Occipital lobe (tissue), 2 donors: ENCODE results near the gene CDKN1A. TPM values are rescaled to one million over a fixed set of nuclear protein-coding genes. Genes with fewer than 3 reads are reported as not detected.

Experiments used
- DNase-seq: peaks from one replicate; lab custom pipeline; 2025; lab: John Stamatoyannopoulos, UW
- total RNA-seq: library from RNA; depleted of rRNA; stranded (reverse); fragments of >200 nt; gene quantifications from one replicate; pipeline ENCODE4 v1.2.3, GENCODE V29; 2014

Gene CDKN1A
- total RNA-seq, 1 donor from 2014 or later: 2.0 TPM

- no peak for DNase-seq
Observed at GRCh38 chr6:36677059-36677749, 1.3 kb upstream of the CDKN1A start.

- no peak for DNase-seq
Observed at GRCh38 chr6:36677753-36678487, 594 bp upstream of the CDKN1A start.

DNA sequence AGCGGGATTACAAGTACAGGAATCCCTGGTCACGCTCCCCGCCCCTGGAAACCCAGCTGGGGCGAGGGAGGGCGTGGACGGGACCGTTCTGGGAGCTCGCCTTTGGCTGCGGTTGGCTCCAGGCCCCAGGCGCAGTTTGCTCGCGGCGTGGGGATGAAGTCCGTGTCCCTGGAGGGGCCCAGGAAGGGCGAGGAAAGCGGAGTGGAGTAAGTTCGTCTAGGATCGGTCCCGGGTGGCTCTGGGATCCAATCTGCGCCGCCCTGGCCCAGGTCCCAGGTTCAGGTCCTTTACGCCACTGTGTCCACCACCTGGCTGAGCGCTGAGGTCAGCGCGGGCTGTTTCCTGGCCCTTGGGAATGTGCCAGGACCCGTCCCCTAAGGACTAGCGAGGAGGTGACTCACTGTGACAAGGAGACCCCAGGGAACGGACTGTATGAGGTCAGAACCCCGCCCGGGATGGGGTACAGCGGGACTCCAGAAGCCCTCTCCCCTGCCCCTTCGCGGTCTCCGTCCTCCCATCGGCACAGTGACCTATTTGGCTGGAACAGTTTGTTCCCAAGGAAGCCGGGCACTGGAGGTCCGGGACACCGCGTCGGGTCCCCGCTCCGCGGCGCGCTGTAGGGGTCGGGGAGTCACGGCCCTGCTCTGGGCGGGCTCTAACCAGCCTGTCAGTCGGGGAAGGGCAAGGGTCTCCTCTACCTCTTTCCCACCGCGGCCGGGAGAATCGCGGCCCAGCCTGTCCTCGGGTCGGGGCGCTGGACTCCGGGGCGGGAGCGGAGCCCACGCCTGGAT lies 724 bp downstream of the CDKN1A start:
- no peak for DNase-seq

DNA sequence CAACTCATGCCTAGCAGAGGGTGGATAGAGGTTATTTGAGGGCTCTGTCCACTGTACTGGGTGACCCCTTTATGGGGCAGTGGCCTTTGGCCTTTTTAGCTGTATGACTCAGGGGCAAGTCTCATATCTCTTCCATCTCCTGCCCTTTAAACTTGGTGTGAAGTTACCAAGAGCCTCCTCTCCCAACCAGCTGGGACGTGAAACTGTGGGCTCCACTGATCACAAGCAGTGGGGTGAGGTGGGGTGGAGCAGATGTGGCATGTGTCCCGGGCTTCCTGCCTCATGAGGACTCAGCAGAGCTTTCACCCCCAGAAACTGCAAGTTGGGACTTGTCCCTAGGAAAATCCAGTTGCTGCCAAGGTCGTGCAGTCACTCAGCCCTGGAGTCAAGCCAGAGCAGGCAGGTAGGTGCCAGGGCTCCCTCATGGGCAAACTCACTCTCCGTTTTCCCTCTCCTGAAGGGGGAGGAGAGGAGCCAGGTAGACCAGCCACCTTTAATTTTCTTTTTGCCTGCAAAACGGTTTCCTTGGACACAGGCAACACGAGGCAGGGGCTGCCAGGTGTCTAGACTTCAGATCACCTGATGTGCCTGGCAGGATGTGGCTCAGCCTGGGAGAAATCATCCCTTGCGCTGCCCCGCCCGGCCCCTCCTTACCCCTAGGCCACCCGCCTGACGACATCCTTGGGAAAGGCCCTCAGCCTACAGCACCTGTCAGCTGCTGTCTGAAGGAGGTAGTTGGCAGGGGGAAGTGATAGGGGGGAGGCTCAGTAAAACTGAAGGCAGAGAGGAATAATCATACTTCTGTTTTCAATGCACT lies 4.0 kb downstream of the CDKN1A start:
- DNase-seq: no peak

DNA sequence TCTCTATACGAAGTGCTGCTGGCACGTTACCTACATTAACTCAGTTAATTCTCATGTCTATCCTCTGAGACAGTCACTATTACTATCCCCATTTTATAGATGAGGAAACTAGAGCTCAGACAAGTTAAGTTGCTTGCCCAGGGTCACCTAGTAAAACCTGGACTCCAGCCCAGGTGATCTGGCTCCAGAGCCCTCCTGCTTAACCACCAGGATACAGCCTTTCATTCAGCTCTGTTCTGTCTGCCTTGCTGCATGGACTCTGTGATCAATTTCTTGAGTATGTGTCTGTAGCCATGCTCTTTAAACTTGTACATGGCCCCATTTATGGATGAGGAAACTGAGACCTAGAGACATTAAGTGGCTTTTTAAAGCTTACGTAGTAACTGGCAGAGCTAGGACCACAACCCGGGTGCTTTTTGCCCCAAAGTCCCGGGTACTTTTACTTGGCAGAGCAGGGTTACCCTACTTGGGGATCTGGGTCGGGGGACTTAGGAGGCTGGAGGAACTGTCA lies 4.7 kb downstream of the CDKN1A start:
- no peak for DNase-seq

GRCh38 chr6:36683656-36684446 lies 5.3 kb downstream of the CDKN1A start:
- no peak for DNase-seq

- DNase-seq: no peak
Observed at GRCh38 chr6:36684447-36684812, 5.9 kb downstream of the CDKN1A start.

DNA sequence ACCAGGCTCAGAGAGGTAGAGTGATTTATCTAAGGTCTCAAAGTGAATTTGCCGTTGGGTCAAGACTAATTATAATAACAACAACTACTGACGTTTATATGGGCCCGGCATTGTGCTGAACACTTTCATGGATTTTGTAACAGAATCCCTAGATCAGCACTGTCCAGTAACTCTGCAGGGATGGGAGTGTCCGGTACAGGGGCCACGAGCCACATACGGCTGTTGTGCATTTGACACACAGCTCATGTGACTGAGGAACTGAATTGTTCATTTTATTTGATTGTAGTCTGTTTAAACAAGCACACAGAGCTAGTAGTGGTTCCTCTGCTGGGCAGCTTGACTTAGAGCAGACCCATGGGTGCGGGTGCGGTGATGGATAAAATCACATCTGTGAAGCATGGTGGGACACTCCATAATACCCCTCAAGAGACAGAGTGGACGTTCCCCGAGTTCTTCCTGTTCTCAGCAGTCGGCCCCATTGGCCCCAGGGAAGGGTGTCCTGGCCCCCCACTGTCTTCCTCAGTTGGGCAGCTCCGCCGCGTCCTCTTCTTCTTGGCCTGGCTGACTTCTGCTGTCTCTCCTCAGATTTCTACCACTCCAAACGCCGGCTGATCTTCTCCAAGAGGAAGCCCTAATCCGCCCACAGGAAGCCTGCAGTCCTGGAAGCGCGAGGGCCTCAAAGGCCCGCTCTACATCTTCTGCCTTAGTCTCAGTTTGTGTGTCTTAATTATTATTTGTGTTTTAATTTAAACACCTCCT lies 6.8 kb downstream of the CDKN1A start:
- no peak for DNase-seq

- no peak for DNase-seq
Observed at GRCh38 chr6:36685926-36686667, 7.6 kb downstream of the CDKN1A start.

- DNase-seq: no peak
Observed at GRCh38 chr6:36686668-36687513, 8.4 kb downstream of the CDKN1A start.

- no peak for DNase-seq
Observed at GRCh38 chr6:36688063-36688738, 9.7 kb downstream of the CDKN1A start.

- DNase-seq: no peak
Observed at GRCh38 chr6:36688739-36689075, 10.2 kb downstream of the CDKN1A start.

DNA sequence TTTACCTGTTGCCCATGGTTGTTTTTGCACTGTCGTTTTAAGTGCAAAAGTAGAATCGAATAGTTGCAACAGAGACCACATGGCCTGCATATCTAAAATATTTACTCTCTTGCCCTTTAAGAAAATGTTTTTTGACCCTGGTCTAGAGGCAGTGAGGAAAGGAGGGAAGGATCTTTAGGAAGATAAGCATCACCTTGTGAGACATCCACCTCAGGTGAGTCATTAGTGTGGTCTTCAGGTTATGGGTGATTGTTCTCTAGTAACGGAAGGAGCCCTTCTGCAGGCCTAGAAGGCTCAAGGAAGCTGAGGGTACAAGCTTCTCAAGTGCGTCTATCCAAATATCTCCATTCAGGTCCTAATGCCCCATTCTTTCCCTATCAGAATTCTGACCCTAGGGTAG lies 12.5 kb downstream of the CDKN1A start:
- no peak for DNase-seq

- no peak for DNase-seq
Observed at GRCh38 chr6:36691612-36692011, 13.1 kb downstream of the CDKN1A start.

DNA sequence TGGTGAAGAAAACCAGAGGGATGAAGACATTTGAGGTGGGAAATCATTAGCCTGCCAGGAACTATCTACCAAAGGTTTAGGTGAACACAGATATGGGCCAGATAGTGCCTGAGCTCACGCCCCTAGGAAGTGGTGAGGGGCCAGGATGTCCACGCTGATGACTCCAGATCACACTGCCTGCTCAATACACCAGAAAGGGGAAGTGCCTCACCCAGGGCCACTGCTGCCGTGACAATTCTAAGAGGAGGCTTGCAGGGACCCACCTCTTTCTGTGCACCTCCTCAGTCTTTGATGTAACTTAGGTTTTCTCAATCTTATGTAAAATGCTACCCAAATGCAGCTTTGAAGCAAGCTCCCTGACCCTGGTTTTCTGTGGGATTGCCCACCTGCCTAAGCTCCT lies 13.7 kb downstream of the CDKN1A start:
- DNase-seq: no peak

GRCh38 chr6:36692861-36693702 lies 14.6 kb downstream of the CDKN1A start:
- no peak for DNase-seq

DNA sequence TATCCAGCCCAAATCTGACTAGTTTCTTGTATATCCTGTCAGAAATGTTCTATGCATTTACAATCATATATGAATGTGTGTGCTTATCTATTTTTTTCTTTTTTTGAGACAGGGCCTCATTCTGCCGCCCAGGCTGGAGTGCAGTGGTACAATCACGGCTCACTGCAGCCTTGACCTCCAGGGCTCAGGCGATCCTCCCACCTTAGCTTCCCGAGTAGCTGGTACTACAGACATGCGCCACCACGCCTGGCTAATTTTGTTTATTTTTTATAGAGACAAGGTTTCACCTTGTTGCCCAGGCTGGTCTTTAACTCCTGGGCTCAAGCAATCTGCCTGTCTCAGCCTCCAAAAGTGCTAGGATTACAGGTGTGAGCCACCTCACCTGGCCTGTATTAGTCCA lies 16.1 kb downstream of the CDKN1A start:
- DNase-seq: no peak
